SW 1271 (cell line): ENCODE measurements around the gene RASGRP4.
"Not testable (repeated sequence)": the region's sequence is repeated elsewhere in the genome, so short reads cannot be mapped to it uniquely, and the experiment has no call there.

ENCODE experiments used
- DNase-seq, 2 experiments: peaks; one replicate each; lab custom pipeline; 2025; lab: John Stamatoyannopoulos, UW

The RASGRP4 gene

GRCh38 chr19:38425810-38426466 lies at the start of gene RASGRP4:
RASGRP4 (minus strand) TSS chr19:38426219; CDS start chr19:38426091, 128 bp downstream.
- no peak for DNase-seq

DNA sequence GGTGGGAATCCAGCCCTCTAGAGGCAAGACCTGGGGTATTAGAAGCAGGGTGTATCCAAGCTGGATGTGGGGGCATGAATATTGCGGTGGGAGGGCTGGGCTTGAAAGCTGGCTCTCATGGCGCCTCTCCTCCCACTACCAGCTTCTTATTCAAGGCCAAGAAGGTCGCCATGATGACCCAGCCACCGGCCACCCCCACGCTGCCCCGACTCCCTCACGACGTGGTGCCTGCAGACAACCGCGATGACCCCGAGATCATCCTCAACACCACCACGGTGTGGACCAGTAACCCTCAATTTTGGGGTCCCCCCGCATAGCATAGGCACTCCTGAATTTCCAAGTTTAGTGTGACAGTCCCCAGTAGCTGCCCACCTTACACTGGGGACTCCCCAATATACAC lies 49.2 kb upstream of the RASGRP4 start:
- no peak for DNase-seq

- no peak for DNase-seq
Measured at GRCh38 chr19:38473201-38473600, 47.2 kb upstream of the RASGRP4 start.

DNA sequence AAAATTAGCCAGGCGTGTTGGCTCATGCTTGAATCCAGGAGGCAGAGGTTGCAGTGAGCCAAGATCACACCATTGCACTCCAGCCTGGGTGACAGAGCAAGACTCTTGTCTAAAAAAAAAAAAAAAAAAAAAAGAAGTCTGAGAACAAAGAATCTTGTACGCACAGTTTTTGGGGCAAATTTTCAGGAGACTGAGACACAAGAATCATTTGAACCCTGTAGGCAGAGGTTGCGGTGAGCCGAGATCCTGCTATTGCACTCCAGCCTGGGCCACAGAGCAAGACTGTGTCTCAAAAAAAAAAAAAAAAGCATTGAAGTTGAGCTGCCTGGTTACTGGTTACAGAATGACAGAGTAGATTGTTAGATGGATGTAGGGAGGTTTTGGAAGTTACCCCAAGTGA lies 46.7 kb upstream of the RASGRP4 start:
- DNase-seq: not testable (repeated sequence)

GRCh38 chr19:38470788-38471480 lies 44.9 kb upstream of the RASGRP4 start:
- DNase-seq: no peak

GRCh38 chr19:38469151-38469550 lies 43.1 kb upstream of the RASGRP4 start:
- no peak for DNase-seq

- DNase-seq: no peak
Measured at GRCh38 chr19:38467541-38468525, 41.8 kb upstream of the RASGRP4 start.

DNA sequence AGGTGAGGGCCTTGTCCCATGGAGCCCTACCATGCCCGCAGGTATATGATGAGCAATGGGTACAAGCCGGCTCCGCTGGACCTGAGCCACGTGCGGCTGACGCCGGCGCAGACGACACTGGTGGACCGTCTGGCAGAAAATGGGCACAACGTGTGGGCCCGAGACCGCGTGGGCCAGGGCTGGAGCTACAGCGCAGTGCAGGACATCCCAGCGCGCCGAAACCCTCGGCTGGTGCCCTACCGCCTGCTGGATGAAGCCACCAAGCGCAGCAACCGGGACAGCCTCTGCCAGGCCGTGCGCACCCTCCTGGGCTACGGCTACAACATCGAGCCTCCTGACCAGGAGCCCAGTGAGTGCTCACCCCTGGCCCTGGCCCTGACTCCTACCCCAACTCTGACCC lies 40.0 kb upstream of the RASGRP4 start:
- DNase-seq: no peak

DNA sequence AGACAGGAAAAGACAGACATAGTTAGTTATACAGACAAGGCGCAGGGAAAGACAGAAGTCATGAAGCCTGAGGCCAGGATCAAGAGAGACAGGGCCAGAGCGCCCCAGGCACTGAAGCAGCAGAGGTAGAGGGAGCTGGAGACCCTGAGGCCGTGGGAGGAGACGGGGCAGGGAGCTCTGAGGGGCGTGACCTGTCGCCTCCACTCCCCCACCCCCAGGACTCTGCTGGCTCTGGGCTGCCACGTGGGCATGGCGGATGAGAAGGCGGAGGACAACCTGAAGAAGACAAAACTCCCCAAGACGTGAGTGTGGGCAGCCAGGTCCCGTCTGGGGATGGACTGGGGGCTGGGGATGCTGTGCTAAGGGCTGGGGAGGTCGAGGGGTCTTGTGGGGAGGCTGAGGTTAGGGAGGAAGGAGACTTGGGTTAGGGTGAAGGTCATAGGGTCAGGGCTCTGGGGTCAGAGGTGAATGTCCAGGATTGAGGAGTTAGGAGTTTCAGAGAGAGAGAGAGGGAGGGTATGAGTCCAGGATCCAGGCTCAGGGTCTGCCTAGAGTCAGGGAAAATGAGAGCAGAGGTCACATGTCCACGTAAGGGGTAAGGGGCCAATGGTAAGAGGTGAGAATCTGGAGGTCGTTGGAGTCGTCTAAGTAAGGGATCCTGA lies 38.5 kb upstream of the RASGRP4 start:
- no peak for DNase-seq

DNA sequence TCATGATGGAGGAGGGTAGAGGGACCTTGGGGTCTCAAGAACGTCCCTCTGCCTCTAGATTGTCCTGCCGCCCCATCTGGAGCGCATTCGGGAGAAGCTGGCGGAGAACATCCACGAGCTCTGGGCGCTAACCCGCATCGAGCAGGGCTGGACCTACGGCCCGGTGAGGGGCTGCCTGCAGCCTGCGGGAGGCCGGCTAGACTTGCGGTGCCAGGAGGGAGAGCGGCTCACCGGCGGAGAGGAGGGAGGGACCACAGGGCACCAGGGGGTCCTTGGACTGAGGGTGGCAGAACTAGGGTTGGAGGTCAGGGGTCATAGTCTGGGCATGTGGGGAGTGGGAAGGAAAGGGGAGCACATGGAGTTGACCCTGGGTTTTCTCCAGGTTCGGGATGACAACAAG lies 37.3 kb upstream of the RASGRP4 start:
- no peak for DNase-seq

GRCh38 chr19:38458991-38459390 lies 33.0 kb upstream of the RASGRP4 start:
- no peak for DNase-seq

DNA sequence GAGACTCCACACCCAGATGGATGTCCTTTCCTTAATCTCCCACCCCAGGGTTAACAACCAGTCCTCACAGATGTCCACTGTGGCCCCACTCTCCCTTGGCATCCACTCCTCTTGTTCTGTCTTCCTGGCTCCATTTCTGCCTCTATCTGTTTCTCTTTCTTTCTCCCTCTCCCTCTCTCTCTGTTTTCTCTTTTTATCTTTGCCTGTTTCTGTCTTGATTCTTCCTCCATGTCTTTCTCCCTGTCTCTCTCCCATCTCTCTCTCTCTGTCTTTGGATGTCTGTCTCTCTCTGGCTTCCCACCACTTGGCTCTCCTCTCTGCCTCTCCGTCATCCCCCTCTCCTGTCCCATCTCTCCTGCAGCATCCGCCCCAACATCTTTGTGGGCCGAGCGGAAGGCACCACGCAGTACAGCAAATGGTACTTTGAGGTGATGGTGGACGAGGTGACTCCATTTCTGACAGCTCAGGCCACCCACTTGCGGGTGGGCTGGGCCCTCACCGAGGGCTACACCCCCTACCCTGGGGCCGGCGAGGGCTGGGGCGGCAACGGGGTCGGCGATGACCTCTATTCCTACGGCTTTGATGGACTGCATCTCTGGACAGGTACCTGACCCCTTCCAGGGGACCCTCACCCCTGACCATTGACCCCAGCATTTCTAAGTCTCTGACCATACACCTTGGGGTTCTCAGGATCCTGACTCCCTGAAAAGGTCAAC lies 31.8 kb upstream of the RASGRP4 start:
- DNase-seq: no peak

GRCh38 chr19:38457202-38457601 lies 31.2 kb upstream of the RASGRP4 start:
- DNase-seq: no peak

DNA sequence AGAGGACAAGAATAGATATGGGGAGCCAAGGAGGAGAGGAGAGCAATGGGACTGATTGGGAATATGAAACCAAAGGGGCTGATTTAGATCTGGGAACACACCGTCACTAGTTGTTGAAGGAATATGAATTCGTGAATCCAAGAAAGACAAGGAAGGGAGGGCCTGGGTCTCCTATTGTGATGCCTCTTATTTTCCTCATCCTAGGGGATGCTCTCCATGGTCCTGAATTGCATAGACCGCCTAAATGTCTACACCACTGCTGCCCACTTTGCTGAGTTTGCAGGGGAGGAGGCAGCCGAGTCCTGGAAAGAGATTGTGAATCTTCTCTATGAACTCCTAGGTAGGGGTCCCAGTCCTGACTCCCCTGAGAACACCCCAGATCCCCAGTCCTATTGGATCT lies 29.0 kb upstream of the RASGRP4 start:
- no peak for DNase-seq

GRCh38 chr19:38453596-38453995 lies 27.6 kb upstream of the RASGRP4 start:
- DNase-seq: no peak

- DNase-seq: no peak
Measured at GRCh38 chr19:38452430-38453366, 26.7 kb upstream of the RASGRP4 start.

DNA sequence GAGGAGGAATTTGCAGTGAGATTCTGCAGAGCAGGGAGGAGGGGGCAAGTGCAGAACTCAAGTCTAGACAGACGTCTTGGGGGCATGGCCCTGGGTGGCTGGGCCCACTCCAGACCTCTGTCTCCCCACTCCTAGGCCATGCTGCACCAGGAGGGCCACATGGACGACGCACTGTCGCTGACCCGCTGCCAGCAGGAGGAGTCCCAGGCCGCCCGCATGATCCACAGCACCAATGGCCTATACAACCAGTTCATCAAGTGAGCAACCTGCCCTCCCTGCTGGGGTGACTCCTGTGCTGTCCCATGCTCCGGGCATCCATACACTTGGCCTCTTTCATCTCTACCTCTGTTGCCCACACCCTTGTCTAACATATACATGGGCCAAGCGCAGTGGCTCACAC lies 25.6 kb upstream of the RASGRP4 start:
- no peak for DNase-seq

GRCh38 chr19:38451036-38451435 lies 25.0 kb upstream of the RASGRP4 start:
- no peak for DNase-seq

DNA sequence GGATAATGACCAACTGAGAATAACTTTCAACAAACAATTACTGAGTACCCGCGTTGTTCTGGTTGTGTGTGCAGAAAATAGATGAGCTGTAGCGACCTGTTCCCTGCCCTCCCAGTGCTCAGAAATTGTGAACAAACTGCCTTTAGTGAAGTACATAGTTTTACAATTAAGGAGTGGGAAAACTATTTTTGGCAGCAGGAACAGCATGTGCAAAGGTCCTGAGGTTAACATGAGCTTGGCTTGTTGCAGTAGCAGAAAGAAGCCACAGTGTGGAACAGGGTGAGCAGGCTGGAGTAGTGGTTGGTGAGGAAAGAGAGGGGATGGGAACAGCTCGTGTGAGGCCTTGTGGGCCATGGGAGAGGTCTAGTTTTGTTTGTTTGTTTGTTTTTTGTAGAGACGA lies 23.5 kb upstream of the RASGRP4 start:
- no peak for DNase-seq

DNA sequence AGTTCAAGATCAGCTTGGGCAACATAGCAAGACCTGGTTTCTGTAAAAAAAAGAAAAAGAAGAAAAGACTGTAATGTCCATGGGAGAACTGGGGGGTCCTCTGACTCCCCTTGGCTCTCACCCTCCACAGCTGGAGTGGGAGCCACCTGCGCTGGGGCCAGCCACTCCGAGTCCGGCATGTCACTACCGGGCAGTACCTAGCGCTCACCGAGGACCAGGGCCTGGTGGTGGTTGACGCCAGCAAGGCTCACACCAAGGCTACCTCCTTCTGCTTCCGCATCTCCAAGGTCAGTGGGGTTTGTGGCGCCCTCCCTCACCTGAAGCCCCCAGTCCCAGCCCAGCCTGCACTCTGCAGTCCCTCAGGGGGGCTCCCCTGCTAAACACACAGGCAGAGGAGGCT lies 22.2 kb upstream of the RASGRP4 start:
- DNase-seq: no peak
